Measurements from ENCODE around the gene SMAD5. TPM values are rescaled to one million over a fixed set of nuclear protein-coding genes. Genes with fewer than 3 reads are reported as not detected.

The SMAD5 gene
- total RNA-seq, 1 experiment from 2014 or later, result 106 TPM

- no TSS peak for BruUV-seq (replicated peaks)
- intact Hi-C loops (cut with micrococcal nuclease), result no loop called here
- no peak for DNase-seq (ENCODE audit: unreplicated experiment)
- Mint-ChIP-seq H3K36me3 (ENCODE audit: insufficient read depth, unreplicated experiment) (no peaks in the 10 kb centered on the region), H3K4me1 (ENCODE audit: insufficient read depth, unreplicated experiment) (no peaks in the 10 kb centered on the region), H3K27ac (ENCODE audit: low read depth, unreplicated experiment) (no peak overlapping the region), H3K4me3 (ENCODE audit: unreplicated experiment) (no peak overlapping the region), H3K9me3 (ENCODE audit: unreplicated experiment) (no peaks in the 10 kb centered on the region), H3K27me3 (ENCODE audit: insufficient read depth, unreplicated experiment) (peaks cover 12% of the 10 kb centered on the region)
- CTCF ChIA-PET, result interaction anchor here (0.5 to 8.1 kb wide), 13 partner anchors 7 to 1330 kb away, joined by 3 to 65 read pairs (median 3); partner anchors contain the start of gene SMIM32
- POLR2A ChIA-PET, result interaction anchor here (1.2 kb wide), 1 partner anchor 9 kb away, joined by 3 read pairs; no protein-coding TSS in a partner anchor
- no peak for TF ChIP-seq CTCF (IDR thresholded peaks at IDR 0.05; ENCODE audit: unreplicated experiment)
These were observed 72.5 kb downstream of the SMAD5 start for GRCh38 chr5:136205061-136205702.

- H3K27ac Mint-ChIP-seq (ENCODE audit: low read depth, unreplicated experiment), result no peak overlapping the region
- no peaks in the 10 kb centered on the region for H3K36me3 Mint-ChIP-seq (ENCODE audit: insufficient read depth, unreplicated experiment)
- POLR2A ChIA-PET, result no interaction called here
- no peak for DNase-seq (ENCODE audit: unreplicated experiment)
- CTCF ChIA-PET, result interaction anchor here (0.5 to 8.1 kb wide), 6 partner anchors 7 to 659 kb away, joined by 3 to 65 read pairs (median 5); partner anchors contain the start of gene SMIM32
- no peak for TF ChIP-seq CTCF (IDR thresholded peaks at IDR 0.05; ENCODE audit: unreplicated experiment)
- H3K4me3 Mint-ChIP-seq (ENCODE audit: unreplicated experiment), result no peak overlapping the region
- no peaks in the 10 kb centered on the region for H3K4me1 Mint-ChIP-seq (ENCODE audit: insufficient read depth, unreplicated experiment)
- H3K27me3 Mint-ChIP-seq (ENCODE audit: insufficient read depth, unreplicated experiment), result peaks cover 20% of the 10 kb centered on the region
- BruUV-seq (replicated peaks), result no TSS peak
- intact Hi-C loops (cut with micrococcal nuclease), result no loop called here
- H3K9me3 Mint-ChIP-seq (ENCODE audit: unreplicated experiment), result no peaks in the 10 kb centered on the region
These were observed 73.3 kb downstream of the SMAD5 start for GRCh38 chr5:136205941-136206340.

GRCh38 chr5:136206361-136206760 is 73.7 kb downstream of the SMAD5 start:
- Mint-ChIP-seq H3K4me1 (ENCODE audit: insufficient read depth, unreplicated experiment) (no peaks in the 10 kb centered on the region), H3K4me3 (ENCODE audit: unreplicated experiment) (no peak overlapping the region), H3K27me3 (ENCODE audit: insufficient read depth, unreplicated experiment) (peaks cover 20% of the 10 kb centered on the region), H3K27ac (ENCODE audit: low read depth, unreplicated experiment) (no peak overlapping the region), H3K36me3 (ENCODE audit: insufficient read depth, unreplicated experiment) (no peaks in the 10 kb centered on the region), H3K9me3 (ENCODE audit: unreplicated experiment) (no peaks in the 10 kb centered on the region)
- POLR2A ChIA-PET, result no interaction called here
- CTCF ChIA-PET, result interaction anchor here (1.1 kb wide), 1 partner anchor 124 kb away, joined by 4 read pairs; no protein-coding TSS in a partner anchor
- no peak for TF ChIP-seq CTCF (IDR thresholded peaks at IDR 0.05; ENCODE audit: unreplicated experiment)
- no peak for DNase-seq (ENCODE audit: unreplicated experiment)
- no TSS peak for BruUV-seq (replicated peaks)
- intact Hi-C loops (cut with micrococcal nuclease), result no loop called here

- Mint-ChIP-seq H3K4me3 (ENCODE audit: unreplicated experiment) (no peak overlapping the region), H3K27ac (ENCODE audit: low read depth, unreplicated experiment) (no peak overlapping the region), H3K36me3 (ENCODE audit: insufficient read depth, unreplicated experiment) (no peaks in the 10 kb centered on the region), H3K27me3 (ENCODE audit: insufficient read depth, unreplicated experiment) (peaks cover 13% of the 10 kb centered on the region), H3K9me3 (ENCODE audit: unreplicated experiment) (no peaks in the 10 kb centered on the region), H3K4me1 (ENCODE audit: insufficient read depth, unreplicated experiment) (no peaks in the 10 kb centered on the region)
- ChIA-PET POLR2A (interaction anchor here (0.6 kb wide), 1 partner anchor 21 kb away, joined by 3 read pairs; no protein-coding TSS in a partner anchor), CTCF (interaction anchor here (0.6 to 1.1 kb wide), 5 partner anchors 125 to 723 kb away, joined by 3 to 4 read pairs (median 4); no protein-coding TSS in a partner anchor)
- no TSS peak for BruUV-seq (replicated peaks)
- no peak for TF ChIP-seq CTCF (IDR thresholded peaks at IDR 0.05; ENCODE audit: unreplicated experiment)
- intact Hi-C loops (cut with micrococcal nuclease), result no loop called here
- no peak for DNase-seq (ENCODE audit: unreplicated experiment)
These were observed 75.0 kb downstream of the SMAD5 start for GRCh38 chr5:136207631-136208030.

All from MCF 10A (cell line).